DOHH2 (cell line): ENCODE results near the gene CDH4.

Experiments
- EZH2phosphoT487 ChIP-seq: fragments of 200-600 bp; sonication (generic); IDR thresholded peaks from 2 replicates; pipeline ENCODE4 v1.6.1; 2017; ENCODE audit warnings: borderline replicate concordance, mild to moderate bottlenecking, antibody characterized with exemption, low read length, moderate library complexity, mixed read lengths
- TF ChIP-seq, protein P1 (sequence below): fragments of 200-600 bp; sonication (generic); IDR thresholded peaks from one replicate; pipeline ENCODE4 v1.5.1; 2014; ENCODE audit warnings: antibody characterized with exemption, mild to moderate bottlenecking, low read depth, low read length; ENCODE audit not compliant: poor library complexity, severe bottlenecking

- TF ChIP-seq, protein P1, sequence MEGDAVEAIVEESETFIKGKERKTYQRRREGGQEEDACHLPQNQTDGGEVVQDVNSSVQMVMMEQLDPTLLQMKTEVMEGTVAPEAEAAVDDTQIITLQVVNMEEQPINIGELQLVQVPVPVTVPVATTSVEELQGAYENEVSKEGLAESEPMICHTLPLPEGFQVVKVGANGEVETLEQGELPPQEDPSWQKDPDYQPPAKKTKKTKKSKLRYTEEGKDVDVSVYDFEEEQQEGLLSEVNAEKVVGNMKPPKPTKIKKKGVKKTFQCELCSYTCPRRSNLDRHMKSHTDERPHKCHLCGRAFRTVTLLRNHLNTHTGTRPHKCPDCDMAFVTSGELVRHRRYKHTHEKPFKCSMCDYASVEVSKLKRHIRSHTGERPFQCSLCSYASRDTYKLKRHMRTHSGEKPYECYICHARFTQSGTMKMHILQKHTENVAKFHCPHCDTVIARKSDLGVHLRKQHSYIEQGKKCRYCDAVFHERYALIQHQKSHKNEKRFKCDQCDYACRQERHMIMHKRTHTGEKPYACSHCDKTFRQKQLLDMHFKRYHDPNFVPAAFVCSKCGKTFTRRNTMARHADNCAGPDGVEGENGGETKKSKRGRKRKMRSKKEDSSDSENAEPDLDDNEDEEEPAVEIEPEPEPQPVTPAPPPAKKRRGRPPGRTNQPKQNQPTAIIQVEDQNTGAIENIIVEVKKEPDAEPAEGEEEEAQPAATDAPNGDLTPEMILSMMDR, result no peak
- TF ChIP-seq EZH2phosphoT487, result no peak
Observed at GRCh38 chr20:61801857-61802442, 549.9 kb downstream of the CDH4 start.
